Measurements from ENCODE around the gene NFYB.

GRCh38 chr12:104073699-104074098 is 64.3 kb downstream of the NFYB start:
- TF ChIP-seq, protein P1, sequence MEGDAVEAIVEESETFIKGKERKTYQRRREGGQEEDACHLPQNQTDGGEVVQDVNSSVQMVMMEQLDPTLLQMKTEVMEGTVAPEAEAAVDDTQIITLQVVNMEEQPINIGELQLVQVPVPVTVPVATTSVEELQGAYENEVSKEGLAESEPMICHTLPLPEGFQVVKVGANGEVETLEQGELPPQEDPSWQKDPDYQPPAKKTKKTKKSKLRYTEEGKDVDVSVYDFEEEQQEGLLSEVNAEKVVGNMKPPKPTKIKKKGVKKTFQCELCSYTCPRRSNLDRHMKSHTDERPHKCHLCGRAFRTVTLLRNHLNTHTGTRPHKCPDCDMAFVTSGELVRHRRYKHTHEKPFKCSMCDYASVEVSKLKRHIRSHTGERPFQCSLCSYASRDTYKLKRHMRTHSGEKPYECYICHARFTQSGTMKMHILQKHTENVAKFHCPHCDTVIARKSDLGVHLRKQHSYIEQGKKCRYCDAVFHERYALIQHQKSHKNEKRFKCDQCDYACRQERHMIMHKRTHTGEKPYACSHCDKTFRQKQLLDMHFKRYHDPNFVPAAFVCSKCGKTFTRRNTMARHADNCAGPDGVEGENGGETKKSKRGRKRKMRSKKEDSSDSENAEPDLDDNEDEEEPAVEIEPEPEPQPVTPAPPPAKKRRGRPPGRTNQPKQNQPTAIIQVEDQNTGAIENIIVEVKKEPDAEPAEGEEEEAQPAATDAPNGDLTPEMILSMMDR (IDR thresholded peaks at IDR 0.05; ENCODE audit: low read length), result no peak
- no peak for TF ChIP-seq EZH2 (IDR thresholded peaks at IDR 0.05; ENCODE audit: borderline replicate concordance, low read length)
